Measurements from ENCODE around the gene TNKS1BP1.

The TNKS1BP1 gene

DNA sequence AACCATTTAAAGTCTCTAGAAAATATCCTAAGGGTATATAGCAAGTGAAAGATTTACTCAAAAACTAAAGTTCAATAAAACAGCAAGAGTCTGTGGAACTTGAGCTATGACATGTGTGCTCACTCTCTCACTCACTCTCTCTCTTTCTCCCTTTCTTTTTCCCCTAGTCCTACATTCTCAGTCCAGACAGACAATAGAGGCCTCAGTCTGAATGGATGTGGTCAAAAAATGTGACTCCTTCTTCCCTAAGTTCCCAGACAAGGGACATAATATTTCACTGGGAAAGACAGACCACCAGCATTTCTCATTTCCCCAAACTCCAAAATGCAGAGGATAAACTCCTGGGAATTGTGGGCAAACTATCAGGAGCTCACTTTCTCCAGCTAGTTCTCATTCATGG is 70.1 kb downstream of the TNKS1BP1 start:
- DNase-seq (no peak), ATAC-seq (no peak)

DNA sequence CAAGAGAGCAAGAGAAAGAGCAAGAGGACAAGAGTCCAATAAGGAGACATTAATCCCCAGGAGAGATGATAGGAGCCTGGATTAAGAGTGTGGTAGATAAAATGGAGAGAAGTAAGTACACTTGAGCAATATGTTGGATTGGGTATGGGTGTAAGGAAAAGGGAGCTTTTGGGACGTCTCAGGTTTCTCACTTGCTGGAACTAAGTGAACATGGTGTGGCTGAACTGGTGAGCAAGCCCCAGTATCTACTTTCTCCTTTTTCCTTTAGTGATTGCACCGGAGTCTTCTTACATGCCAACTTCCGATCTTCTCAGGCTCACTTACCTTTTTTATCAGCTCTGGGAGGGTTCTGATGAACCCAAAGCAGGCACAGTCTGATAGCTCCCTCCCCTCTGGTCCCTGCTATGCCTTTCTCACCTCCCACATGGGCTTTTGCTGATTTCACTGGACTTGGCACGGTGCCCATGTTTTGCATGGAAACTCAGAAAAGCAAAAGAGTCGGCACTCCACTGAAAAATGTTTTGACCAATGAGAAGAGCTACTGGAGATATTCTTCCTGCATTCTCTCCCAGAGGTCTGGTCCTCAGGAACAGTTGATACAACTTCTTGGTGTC is 73.2 kb downstream of the TNKS1BP1 start:
- DNase-seq = no peak
- ATAC-seq = no peak

DNA sequence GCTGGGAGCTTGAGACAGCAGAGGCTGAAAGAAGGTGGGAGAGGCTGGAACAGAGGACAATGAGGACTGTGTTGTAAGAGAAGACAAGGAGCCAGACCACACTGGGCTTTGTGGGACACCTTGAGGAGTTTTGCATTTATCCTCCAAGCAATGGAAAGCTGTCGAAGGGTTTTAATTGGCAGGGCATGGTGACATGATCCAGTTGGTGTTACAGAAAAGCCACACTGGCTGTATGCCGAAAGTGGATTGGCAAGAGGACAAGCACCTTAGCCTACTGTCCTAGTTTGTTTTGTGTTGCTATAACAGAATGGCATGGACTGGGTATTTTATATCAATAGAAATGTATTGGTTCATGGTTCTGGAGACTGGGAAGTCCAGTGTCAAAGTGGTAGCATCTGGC is 73.7 kb downstream of the TNKS1BP1 start:
- DNase-seq (no peak), ATAC-seq (no peak)
